ENCODE results near the gene CLDN4. TPM values are rescaled to one million over a fixed set of nuclear protein-coding genes. Genes with fewer than 3 reads are reported as not detected.

CLDN4 gene
- total RNA-seq, 1 experiment from 2014 or later = 32.0 TPM

GRCh38 chr7:73850781-73851207, 20.0 kb downstream of the CLDN4 start (continued):
- TF ChIP-seq AR (CRISPR knock-in tag; IDR thresholded peaks at IDR 0.05) (no peak), ZNF416 (CRISPR knock-in tag; IDR thresholded peaks at IDR 0.05) (no peak), SP1 (CRISPR knock-in tag; conservative IDR thresholded peaks at IDR 0.05) (no peak), CREB1 (CRISPR knock-in tag; IDR thresholded peaks at IDR 0.05) (no peak), AFF4 (CRISPR knock-in tag; IDR thresholded peaks at IDR 0.05; ENCODE audit: borderline replicate concordance) (no peak), CDX4 (CRISPR knock-in tag; IDR thresholded peaks at IDR 0.05; ENCODE audit: borderline replicate concordance) (no peak), ZSCAN18 (CRISPR knock-in tag; IDR thresholded peaks at IDR 0.05) (no peak), ZNF396 (CRISPR knock-in tag; IDR thresholded peaks at IDR 0.05; ENCODE audit: borderline replicate concordance) (no peak), ATF1 (CRISPR knock-in tag; IDR thresholded peaks at IDR 0.05) (no peak)

GRCh38 chr7:73851410-73852338, 20.9 kb downstream of the CLDN4 start:
- CTCF ChIA-PET = interaction anchor here (0.6 to 6.5 kb wide), 3 partner anchors 11 to 175 kb away, joined by 3 to 48 read pairs (median 4); no protein-coding TSS in a partner anchor
- TF ChIP-seq JUN (CRISPR knock-in tag; IDR thresholded peaks at IDR 0.05) (no peak), USF2 (CRISPR knock-in tag; IDR thresholded peaks at IDR 0.05) (no peak), GTF2I (CRISPR knock-in tag; conservative IDR thresholded peaks at IDR 0.05) (no peak), HMGA2 (CRISPR knock-in tag; IDR thresholded peaks at IDR 0.05) (no peak), FOXP4 (CRISPR knock-in tag; IDR thresholded peaks at IDR 0.05) (no peak), ZNF423 (CRISPR knock-in tag; IDR thresholded peaks at IDR 0.05) (no peak), MLX (CRISPR knock-in tag; IDR thresholded peaks at IDR 0.05) (no peak), ZBTB21 (CRISPR knock-in tag; IDR thresholded peaks at IDR 0.05; ENCODE audit: borderline replicate concordance) (no peak), PRDM15 (CRISPR knock-in tag; IDR thresholded peaks at IDR 0.05) (no peak)

More at GRCh38 chr7:73851410-73852338, 20.9 kb downstream of the CLDN4 start:
- H3K36me3 Mint-ChIP-seq = peaks cover 2% of the 10 kb centered on the region; the same call in 1 of the 2 replicates
- peaks cover 7% of the 10 kb centered on the region for H3K9me3 Mint-ChIP-seq
- H3K4me3 Mint-ChIP-seq = no peak overlapping the region
- H3K4me1 Mint-ChIP-seq = peaks cover 17% of the 10 kb centered on the region
- peaks cover 17% of the 10 kb centered on the region for H3K27me3 Mint-ChIP-seq (ENCODE audit: low read depth)
- POLR2A ChIA-PET = no interaction called here
- no peak for DNase-seq (ENCODE audit: low spot score)
- ATAC-seq = no peak
- H3K27ac Mint-ChIP-seq = no peak overlapping the region
